NCI-H1417 treated with DMSO at 0.1 percent for 48 hours (cell line): ENCODE data around the gene TACR1.

Source experiments
- DNase-seq: peaks from one replicate; lab custom pipeline; 2025; lab: John Stamatoyannopoulos, UW

TACR1 gene

DNA sequence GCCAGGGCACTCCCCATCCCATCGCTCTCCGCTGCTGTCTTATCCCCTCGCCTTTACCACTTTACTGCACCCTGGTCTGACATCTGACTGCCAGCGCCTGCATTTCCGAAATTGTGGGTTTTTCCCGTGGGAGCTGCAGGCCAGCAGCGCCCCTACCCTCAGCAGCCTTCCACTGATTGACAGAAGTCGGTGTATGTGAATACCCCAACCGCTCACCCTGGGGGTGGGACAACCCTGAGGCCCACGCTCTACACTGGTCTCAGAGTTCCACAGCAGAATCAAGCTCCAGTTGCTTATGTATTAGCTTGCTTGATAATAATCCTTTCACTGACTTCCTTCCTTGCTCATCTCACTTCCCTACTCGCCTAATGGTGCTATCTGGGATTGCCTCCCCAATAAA, 178.8 kb downstream of the TACR1 start:
- no peak for DNase-seq

DNA sequence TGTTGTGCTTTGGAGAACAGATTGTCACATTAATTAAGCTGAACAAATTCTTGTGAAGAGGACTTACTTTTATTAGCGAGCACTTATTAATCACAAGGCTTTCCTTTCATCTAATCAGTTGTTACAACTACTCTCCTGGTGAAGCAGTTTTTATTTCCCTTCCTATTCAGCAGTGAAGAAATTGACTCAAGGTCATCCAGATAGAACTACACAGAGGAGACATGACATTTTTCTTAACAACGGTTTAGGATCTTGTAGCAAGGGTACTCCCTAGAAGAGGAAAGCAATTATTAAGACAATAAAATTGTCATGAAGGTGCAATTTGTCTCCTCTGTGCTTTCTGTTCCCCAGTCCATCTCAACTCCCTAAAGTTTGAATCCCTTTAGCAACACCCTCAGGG, 179.5 kb downstream of the TACR1 start:
- DNase-seq, result no peak

DNA sequence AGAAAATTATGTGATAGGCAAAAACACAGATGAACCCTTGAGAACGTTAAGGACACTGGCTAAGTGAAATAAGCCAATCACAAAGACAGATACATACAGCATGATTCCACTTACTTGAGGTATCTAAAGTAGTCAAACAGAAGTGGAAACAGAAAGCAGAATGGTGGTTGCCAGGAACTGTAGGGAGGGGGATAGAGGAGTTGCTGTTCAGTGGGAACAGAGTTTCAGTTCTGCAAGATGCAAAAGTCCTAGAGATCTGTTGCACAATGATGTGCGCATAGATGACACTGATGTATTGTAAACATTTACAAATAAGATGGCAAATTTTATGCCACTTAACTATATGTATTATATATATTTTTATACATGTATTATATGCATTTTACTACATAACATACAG, 181.2 kb downstream of the TACR1 start:
- no peak for DNase-seq

DNA sequence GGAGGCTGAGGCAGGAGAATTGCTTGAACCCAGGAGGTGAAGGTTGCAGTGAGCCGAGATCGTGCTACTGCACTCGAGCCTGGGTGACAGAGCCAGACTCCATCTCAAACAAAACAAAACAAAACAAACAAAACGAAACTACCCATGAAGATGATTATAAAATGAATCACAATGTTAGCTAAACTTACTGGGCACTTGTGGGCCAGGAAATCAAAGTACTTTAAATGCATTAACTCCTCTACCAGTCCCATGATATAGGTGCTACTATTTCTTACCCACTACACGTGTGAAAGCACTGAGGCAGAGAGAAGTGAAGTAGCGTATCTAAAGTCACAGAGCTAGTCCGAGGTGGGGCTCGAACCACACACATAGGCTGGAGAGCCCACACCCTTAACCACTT, 187.2 kb downstream of the TACR1 start:
- no peak for DNase-seq

DNA sequence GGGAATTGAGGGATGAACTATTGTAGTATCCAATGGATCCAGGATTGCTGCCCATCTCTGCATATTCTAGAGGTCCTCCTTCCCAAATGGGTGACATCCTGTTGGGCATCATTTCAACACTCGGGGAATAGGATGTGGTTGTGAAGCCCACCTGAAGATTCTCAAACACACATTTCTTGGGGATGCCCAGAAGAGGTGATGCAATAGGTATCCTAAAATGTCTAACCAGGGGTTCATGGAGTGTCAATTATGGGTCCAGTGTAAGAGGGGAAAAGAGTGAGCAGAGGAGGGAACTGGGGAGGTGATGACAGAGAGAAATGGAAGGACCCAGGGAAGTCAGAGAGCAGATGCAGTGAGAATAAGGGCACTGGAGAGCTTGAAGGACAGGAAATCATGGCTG, 188.7 kb downstream of the TACR1 start:
- no peak for DNase-seq

DNA sequence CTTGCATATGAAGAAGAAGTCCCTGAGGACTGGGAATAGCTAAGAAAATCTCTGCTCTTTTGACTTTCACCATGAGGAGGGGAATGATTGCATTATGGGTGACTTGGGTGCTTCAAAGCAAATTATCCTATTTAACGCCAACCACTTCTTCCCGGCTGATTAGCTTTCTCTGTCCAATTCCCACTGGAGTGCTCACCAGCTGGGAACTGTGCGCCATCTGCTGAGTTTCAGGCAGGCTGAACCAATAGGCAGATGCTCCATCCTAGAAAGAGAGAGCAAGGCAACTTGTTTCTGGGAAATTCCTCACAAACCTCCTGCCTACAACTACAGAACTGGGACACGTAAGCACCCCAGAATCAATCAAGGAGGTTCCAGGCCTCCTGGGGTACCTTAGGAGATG, 191.5 kb downstream of the TACR1 start:
- peak; percentile 35 for DNase-seq

DNA sequence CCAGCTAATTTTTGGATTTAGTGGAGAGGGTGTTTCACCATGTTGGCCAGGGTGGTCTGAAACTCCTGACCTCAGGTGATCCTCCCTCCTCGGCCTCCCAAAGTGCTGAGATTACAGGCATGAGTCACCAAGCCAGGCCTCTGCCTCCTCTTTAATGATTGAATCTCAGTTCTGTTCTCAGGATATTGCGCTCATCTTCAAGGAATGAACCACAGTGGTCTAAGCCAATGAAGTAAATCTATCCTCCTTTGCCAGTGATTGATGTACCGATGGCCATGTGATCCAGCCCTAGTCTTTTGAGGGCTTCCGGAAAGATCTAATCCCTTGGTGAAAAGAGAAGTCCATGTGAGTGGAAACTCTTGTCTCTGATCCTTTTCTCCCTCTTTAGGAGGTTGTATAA, 192.3 kb downstream of the TACR1 start:
- no peak for DNase-seq

DNA sequence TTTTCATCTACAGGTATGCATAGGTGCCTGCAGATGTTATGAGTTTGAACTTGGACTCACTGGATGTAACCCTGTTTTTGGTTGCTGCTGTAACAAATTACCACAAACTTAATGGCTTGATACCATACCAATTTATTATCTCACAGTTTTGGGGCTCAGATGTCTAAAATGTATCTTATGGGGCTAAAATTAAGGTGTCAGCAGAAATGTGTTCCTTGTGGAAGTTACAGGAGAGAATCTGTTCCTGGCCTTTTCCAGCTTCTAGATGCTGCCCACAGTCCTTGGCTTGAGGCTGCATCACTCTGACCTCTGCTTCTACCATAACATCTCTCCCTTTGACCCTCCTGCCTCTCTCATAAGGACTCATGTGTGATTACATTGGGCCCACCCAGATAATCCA, 193.3 kb downstream of the TACR1 start:
- DNase-seq, result no peak

DNA sequence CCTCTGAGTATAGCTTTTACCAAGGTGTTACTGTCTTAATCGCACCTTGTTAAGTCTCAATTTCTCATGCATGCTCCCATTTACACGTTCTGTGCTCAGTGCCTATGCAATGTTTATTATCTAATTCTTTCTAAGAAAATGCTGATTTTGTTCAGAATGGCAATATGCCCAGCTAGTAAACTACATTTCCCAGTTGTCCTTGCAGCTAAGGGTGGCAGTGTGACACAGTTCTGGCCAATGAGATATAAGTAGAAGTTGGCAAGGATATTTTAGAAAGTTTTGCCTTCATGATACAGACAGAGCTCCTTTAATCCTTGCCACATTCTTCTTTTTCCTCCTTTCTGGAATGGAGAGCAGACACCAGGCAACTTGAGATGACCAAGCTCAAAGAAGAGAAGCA, 195.5 kb downstream of the TACR1 start:
- DNase-seq, result no peak

DNA sequence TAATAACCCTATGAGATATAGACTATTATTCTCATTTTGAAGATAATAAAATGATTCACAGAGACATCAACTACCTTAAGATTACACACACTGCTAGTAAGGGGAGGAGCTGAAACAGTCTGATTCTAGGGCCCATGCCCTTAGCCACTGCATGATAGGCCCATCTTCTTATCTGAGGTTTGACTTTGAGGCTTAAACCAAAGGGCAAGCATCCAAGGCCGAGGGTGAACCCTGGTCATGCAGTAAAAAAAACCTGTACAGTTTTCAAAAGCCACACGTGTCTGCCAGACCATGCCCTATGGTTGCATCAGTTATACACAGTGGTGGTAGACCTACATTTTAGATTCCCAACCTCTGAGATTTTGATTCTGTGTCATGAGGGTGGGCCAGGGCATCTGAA, 196.0 kb downstream of the TACR1 start:
- DNase-seq, result no peak

DNA sequence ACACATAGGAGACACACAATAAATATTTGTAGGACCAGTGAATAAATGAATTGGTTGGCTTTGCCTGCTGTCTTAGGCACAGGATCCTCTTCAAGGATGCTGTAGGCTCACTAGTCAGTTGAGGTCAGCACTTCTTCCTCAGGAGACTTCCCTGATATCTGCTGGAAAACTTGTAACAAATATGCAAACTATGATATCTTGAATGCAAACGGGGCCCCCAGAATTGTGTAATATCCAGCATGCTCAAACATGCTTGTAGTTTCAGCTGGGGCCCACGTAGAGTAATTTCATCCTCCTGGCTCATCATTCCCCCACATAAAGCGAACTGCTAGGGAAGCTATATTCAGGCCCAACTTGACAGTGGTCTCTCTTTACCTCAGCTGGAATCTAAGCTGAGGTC, 197.3 kb downstream of the TACR1 start:
- no peak for DNase-seq

DNA sequence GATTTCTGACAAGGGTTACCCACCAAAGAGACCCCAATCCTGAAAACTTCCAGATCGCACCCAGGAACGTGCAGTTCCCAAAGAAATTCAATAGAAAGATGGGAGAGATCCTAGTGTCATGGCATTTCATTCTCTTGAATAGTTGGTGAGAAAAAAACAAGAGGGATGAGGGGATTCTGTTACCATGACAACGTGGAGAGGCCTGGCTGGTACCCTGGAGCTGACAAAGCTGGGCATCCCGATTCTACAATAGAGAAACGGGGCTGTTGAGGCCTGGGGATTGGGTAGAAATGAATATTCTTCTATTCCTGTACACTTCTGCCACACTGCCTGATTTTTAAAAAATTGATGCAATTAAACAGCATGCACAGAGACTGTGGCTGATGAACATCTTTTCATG, 199.9 kb downstream of the TACR1 start:
- no peak for DNase-seq
